Stimulated activated CD8-positive, alpha-beta memory T cell treated with anti-CD3 and anti-CD28 coated beads, Interleukin-2, amount 100 ng/mL, for 48 hours (primary cell): Measurements from ENCODE around the gene PPIL4.
"Not testable (repeated sequence)": the region's sequence is repeated elsewhere in the genome, so short reads cannot be mapped to it uniquely, and the experiment has no call there.

Experiments
- DNase-seq, 2 donors: peaks; one replicate each; pipeline ENCODE4 v3.0.0-alpha.2; 2020; ENCODE audit warnings: low read depth in 2 of 2

PPIL4 gene

GRCh38 chr6:149529650-149530049 lies 16.2 kb downstream of the PPIL4 start:
- DNase-seq, result no peak

DNA sequence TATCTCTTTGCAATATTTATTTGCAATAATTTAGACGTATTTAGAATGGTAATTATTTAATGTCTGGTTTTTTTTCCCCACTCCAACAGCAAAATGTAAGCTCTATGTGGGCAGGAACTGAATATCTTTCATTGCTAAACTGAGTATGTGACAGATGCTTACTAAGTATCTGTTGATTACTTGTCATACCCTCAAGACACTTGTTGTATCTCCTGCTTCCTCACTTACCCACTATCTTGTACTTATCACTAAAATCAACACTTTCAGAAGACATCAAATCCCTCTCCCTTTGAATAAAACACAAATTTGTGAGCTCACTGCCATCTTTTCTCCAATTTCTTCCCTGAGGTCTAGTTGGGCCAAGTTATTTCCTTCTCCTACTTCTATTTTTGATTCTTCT lies 30.3 kb downstream of the PPIL4 start:
- no peak for DNase-seq

GRCh38 chr6:149513915-149514314 lies 31.9 kb downstream of the PPIL4 start:
- no peak for DNase-seq

GRCh38 chr6:149510793-149511512 lies 34.9 kb downstream of the PPIL4 start:
- no peak for DNase-seq

DNA sequence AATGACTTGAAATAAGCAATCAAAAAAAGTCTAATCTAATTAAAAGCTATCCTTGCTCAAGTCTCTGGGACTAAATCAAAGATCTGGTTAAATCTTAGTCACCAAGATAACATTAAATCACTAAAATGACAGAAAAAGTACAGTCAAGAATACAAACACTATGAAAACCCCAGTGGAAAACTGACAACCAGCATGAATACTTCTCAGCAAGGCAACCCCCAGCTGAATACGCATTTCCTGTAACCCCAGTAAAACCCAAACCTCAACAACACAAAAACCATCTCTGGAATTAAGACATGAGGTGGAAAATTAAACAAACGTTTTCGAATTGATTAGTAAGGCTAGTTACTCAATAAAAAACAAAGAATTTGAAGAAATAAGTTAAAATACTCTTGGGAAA lies 37.4 kb downstream of the PPIL4 start:
- no peak for DNase-seq

DNA sequence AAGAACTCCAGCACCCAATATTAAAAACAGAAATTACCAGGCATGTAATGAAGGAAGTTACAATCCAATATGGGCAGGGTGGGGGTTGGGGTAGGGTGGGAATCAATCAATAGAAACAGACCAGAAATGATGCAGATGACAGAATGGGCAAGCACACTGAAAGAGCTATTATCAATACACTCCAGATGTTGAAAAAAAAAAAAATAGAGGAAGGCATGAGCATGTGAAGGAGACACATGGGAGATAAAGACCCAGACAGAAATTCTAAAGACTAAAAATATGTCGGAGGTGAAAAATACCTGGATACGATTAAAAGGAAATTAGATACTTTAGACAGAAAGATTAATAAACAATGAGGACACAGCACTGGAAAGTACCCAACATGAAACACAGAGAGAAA lies 42.0 kb downstream of the PPIL4 start:
- no peak for DNase-seq

DNA sequence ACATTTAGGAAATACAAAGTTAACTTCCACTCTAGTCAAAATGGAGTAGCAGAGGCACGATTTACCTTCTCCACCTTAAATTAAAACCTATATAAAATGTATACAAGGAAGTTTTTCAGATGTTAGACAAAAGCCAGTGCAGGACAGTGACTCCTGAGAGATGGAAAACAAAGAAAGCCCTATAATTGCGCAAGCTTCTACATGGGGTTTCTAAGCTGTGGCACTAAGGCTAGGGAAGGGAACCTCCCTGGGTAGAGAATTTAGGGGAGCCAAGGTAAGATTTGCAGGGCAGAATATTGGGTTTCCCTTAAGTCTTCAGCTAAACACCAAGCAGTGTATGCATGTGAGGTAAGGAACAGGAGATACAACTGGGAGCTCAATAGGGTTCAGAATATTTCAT lies 42.6 kb downstream of the PPIL4 start:
- DNase-seq, result no peak

GRCh38 chr6:149501768-149502167 lies 44.1 kb downstream of the PPIL4 start:
- DNase-seq, result no peak

- no peak for DNase-seq
These were observed 44.6 kb downstream of the PPIL4 start for GRCh38 chr6:149501201-149501600.

- DNase-seq, result no peak
These were observed 45.7 kb downstream of the PPIL4 start for GRCh38 chr6:149500096-149500495.

- DNase-seq, result no peak
These were observed 46.8 kb downstream of the PPIL4 start for GRCh38 chr6:149499066-149499465.

GRCh38 chr6:149497365-149497764 lies 48.5 kb downstream of the PPIL4 start:
- DNase-seq, result no peak

DNA sequence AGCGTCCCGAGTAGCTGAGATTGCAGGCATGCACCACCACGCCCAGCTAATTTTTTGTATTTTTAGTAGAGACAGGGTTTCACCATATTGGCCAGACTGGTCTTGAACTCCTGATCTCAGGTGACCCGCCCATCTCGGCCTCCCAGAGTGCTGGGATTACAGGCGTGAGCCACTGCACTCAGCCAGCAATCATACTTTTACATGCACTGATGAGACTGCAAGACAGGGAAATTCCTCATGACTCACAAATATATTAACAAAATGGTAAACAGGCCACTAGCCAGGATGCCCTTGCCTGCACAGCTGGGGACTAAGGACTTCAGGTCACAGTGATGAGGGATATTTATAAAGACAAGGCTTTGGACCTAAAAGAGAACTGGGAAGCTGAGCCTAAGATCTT lies 49.2 kb downstream of the PPIL4 start:
- not testable (repeated sequence) for DNase-seq

DNA sequence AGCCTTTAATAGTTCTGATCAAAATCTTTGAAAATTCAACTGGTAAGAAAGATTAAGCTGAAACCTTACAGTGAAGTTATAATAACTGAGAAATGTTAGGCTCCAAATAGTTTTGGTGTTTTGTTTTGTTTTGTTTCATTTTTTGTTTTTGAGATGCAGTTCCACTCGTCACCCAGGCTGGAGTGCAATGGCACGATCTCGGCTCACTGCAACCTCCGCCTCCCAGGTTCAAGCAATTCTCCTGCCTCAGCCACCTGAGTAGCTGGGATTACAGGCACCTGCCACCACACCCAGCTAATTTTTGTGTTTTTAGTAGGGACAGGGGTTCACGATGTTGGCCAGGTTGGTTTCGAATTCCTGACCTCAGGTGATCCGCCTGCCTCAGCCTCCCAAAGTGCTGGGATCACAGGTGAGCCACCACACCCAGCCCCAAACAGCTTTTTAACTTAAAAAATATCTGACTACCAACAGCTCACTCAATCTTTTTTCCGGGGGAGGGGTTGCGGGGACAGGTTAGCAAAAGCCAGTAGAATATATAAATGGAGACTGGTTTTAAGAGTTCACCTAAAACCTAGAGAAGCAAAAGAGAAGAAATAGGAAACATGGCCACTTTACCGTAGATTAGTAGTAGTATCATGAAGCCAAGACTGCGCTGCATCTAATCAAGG lies 50.4 kb downstream of the PPIL4 start:
- DNase-seq, result not testable (repeated sequence)

- not testable (repeated sequence) for DNase-seq
These were observed 51.0 kb downstream of the PPIL4 start for GRCh38 chr6:149494810-149495209.

DNA sequence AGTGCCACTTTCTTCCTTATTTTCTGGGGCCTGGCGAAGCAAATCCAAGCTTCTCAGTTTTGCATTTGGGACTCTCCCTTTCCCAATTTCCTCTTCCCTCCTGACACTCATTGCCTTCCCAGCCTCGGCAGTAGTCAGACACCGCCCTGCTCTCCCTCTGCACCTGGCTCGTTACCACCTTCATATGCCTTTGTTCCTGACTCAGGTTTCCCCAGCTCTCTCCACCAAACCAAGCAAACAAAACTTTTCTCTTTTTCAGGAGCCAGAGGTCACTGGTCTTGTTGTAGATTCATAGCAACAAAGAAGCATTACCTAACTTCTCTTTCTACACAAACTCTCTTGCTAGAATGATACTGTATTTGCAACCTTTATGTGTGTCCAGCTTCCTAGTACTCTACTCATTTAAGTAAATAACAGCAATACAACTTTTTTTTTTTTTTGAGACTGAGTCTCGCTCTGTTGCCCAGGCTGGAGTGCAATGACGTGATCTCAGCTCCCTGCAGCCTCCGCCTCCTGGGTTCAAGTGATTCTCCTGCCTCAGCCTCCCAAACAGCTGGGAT lies 52.0 kb downstream of the PPIL4 start:
- DNase-seq, result no peak

DNA sequence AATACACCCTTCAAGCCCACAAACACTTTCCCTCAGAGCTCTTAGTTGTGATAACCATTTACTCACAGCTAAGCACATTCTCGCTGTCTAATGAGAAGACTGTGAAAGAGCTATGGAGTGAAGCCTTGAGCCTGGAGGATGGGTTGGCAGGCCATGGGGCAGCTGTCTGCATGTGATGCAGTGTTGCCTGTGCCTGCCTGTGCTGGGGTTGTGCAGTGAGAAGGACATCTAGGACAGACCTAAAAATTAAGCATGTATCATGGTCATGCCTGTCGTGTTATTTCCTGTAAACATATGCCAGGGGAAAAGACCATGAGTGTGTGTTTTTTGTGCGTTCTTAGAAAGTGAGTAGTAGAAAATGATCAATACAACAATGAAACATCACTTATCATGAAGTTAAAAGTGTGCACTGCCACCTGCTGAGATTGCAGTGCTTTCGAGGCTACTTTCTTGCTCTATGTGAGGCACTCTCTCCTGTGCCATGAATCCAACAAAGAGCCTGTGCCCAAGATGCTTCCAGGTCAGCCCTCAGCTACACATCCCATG lies 53.0 kb downstream of the PPIL4 start:
- no peak for DNase-seq

- no peak for DNase-seq
These were observed 55.9 kb downstream of the PPIL4 start for GRCh38 chr6:149489967-149490366.

DNA sequence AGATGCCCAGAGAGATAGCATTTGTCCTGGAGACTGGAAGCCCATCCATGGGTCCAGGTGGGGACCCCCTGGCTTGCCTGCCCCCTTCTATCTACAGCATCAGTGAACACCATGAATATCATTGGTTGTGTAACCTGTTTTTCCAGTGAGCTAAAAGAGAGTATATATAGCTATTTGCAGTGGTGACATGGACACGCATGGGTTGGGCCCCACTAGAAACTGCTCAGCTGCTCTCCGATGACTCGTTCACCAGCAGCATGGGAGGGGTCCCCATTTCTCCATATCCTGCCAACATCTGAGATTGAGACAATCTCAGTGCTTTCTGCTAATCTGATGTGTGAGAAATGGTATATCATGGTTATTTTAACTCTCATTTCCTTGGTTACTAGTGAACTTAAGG lies 57.0 kb downstream of the PPIL4 start:
- no peak for DNase-seq

DNA sequence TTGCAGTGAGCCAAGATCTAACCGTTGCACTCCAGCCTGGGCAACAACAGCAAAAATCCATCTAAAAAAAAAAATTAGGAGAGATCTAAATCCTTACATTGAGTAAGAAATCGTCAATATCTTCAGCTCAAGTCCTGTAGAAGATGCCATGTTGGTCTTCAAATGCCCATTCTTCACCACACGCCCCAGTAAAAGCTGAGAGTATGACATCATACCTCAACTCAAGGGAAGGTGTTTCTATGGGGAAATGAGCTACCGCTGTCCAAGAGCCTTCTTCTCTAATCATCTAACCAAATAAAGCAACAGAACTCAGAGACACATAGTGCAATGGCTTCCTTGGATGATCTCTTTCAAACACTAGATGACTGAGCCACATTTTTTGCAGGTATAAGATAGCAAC lies 58.5 kb downstream of the PPIL4 start:
- no peak for DNase-seq

DNA sequence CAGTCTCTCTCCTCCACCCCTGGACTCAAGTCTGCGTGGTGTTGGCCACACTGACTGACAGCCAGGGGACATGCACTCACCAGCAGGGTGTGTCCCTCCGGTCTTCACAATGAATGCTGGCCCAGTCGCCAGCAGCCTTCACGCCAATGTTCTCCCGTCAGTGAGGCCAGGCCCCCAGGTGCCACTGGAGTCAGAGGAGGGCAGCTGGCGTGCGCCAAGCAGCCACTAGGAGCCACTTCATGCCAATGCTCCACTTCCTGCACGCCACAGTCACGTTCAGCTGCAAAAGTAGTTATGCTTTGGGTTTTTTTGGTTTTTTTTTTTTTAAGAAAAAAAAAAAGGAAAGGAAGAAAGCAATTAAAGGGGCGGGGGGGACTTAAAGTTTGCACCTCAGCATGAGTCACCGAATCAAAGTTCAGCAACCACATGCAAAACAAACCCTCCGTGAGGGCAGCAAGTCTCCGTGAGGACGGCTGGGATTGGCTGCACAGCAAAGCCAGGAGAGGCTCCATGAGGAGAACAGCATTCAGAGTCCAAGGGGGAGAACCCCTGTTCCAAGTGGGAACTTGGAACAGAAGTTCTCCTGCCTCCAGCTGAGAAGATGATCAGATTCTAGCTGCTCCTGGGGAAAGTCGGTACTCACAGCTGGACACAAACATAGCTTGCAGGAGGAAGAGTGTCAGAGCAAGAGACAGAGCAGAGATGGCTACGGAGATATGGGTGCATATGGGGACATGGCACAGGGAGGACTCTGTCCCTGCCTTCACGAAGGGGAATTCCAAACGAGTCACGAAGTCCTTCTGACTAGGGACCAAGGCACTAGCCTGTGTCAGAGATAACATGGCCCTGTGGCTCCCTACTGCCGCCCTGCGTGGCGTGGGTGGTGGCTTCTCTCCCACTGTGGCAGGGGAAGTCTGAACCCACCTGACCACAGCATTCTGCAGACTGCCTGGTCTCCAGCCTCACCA lies 60.8 kb downstream of the PPIL4 start, which contains the start of gene ZC3H12D:
ZC3H12D (minus strand) TSS at position 282 of the 968 bp plus-strand sequence. CDS start 10,471 bp downstream, outside the sequence.
- peak; percentile 58 to 59 for DNase-seq
